RCC 7860 (cell line): ENCODE measurements around the gene ZNF682.
"Not testable (repeated sequence)": the region's sequence is repeated elsewhere in the genome, so short reads cannot be mapped to it uniquely, and the experiment has no call there.

ENCODE experiments used
- DNase-seq: peaks from one replicate; pipeline ENCODE4 v3.0.0-alpha.2; 2015; ENCODE audit warnings: low spot score
- FAIRE-seq: peaks from 2 replicates; lab custom pipeline; 2012; peaks lifted over from hg19 to GRCh38; lab: Jason Lieb, UNC

Gene ZNF682

DNA sequence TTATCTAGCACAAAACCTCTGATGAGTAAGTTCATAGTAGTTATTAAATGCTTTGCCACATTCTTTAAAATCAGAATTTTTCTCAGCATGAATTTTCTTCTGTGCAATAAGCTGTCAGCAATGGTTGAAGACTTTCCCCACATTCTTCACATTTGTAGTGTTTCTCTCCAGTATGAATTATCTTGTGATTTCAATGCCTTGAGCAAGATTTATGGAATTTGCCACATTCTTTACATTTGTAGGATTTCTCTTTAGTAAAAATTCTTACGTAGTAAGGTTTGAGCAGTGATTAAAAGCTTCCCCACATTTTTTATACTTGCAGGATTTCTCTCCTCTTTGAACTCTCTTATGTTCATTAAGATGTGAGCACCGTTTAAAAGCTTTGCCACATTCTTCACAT, 33.6 kb downstream of the ZNF682 start:
- FAIRE-seq = no peak
- no peak for DNase-seq

DNA sequence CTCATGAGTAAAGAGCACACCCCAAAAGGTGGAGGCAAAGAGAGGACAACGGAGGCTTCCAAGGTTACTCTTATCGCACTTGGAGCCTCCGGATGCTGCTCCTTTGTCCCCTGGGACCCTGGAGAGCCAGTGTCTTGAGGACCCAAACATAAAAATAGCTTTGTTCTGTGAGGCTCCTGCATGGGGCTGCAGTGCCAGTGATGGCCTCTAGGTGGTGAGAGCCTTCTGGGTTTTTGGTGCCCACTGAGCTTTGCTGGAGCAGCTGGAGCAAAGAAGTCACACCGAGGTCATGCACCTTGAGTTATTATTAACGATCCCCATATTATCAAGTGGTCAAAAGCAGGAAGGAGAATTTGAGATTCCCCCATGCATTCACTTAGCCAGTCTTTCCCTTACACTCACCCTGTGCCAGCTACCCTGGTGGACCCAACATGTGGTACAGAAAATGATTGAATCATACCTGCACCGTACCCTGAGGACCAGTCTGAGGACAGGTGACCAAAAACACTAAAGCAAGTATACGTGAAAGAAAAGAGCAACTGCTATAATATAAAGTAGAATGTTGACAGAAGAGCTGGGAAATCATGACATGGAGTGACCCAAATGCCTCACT, 41.5 kb downstream of the ZNF682 start:
- no peak for FAIRE-seq
- DNase-seq = no peak

DNA sequence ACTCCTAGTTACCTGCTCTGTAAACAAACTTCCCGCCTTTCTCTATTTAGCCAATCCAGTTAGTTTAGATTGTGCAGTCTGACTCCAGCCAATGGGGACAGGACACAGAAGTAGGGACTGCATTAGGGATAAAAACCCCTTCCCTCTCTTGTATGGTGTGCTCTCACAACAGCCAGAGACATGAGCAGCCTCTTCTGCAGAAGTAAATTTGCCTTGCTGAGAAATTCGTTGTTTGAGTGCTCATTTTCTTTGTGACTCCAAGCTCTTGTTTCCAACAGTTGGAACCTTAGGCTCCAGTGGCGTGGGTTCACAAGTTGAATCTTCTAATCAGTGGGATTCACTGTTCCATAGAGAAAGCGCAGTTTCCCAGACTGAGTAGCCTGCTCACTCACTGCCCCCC, 72.4 kb downstream of the ZNF682 start:
- DNase-seq (no peak), FAIRE-seq (no peak)

DNA sequence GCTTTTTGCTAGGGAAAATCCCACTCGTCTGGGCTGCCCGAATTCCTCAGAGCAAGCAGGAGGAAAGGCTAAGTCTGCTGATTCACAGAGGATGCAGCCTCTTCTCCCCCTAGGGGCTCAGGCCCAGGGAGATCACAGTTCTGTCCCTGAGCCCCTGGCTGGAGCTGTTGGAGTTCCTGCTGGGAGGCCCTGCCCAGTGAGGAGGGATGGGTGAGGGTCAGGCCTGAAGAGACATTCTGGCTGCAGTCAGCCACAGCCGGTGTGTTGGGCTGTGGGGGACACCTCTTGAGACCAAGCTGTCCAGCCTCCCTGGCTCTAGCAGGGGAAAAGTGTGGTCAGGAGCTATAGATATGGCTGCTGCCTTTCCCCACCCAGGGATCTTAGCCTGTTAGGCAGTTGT, 73.2 kb downstream of the ZNF682 start:
- DNase-seq, FAIRE-seq: not testable (repeated sequence)

DNA sequence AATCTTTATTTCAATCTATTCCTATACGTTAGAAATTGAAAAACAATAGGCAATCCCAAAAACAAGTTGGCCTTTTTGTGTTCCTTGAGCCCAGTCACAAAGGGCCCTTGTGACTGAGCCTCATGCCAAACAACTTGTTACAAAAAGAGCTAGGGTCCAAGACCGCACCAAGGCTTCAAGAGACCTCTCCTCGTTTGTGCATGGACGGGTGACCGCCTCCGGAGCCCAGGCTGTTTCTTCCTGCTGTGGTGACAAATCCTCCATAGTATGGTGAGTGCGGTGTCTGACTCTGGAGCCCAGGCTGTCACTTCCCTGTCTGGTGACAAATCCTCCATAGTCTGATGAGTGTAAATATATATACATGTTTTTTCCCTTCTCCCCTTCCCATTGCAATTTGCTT, 74.9 kb downstream of the ZNF682 start:
- FAIRE-seq (no peak), DNase-seq (no peak)

DNA sequence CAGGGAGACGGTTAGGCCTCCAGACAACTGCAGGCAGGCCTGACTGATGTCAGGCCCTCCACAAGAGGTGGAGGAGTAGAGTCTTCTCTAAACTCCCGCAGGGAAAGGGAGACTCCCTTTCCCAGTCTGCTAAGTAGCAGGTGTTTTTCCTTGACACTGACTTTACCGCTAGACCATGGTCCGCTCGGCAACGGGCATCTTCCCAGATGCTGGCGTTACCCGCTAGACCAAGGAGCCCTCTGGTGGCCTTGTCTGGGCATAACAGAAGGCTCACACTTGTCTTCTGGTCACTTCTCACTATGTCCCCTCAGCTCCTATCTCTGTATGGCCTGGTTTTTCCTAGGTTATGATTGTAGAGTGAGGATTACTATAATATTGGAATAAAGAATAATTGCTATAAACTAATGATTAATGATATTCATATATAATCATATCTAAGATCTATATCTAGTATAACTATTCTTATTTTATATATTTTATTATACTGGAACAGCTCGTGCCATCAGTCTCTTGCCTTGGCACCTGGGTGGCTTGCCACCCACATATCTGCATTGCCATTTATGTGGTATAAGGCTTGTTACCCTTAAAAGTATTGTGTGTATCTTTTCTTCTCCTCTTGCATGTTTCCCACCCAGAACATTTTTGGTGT, 80.0 kb downstream of the ZNF682 start:
- not testable (repeated sequence) for FAIRE-seq, DNase-seq

DNA sequence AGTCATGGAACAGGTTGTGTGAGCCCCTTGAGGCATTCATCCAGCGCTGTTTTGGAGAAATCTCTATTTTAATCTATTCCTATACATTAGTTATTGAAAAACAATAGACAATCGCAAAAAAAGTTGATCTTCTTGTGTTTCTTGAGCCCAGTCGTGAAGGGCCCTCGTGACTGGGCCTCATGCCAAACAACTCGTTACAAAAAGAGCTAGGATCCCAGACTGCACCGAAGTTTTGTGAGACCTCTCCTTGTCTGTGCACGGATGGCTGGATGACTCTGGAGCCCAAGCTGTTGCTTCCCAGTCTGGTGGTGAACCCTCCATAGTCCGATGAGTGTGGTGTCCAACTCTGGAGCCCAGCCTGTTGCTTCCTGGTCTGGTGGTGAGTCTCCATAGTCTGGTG, 81.5 kb downstream of the ZNF682 start:
- FAIRE-seq, DNase-seq: not testable (repeated sequence)

DNA sequence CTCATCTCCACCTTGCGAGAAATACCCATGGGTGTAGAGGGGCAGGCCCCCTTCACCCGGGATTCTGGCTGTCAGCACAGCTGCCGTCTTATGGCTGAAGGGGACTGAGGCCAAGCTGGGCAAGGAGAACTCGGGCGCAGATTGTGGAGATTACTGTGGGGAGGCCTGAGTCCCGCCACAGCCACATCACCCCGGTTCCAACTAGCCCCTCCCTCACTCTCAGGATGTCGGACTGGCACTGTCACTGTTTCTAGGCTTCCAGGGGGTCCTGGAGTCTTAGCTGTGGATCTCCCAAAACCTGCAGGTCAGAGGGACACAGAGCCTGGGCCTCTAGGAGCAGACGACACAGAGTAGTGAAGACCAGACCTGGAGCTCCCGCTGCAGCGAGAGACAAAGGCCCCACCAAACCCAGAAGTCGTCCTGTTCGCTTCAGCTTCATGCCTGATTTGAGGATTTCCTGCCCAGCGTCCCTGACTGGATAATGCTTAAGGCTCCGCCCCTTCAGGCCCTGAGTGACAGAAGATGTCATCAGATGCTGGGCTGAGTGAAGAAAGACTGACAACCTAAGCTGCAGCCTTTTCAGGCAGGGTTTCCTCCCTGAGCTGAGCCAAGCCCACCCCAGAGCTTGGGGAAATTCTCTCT, 82.8 kb downstream of the ZNF682 start:
- no peak for FAIRE-seq
- no peak for DNase-seq

DNA sequence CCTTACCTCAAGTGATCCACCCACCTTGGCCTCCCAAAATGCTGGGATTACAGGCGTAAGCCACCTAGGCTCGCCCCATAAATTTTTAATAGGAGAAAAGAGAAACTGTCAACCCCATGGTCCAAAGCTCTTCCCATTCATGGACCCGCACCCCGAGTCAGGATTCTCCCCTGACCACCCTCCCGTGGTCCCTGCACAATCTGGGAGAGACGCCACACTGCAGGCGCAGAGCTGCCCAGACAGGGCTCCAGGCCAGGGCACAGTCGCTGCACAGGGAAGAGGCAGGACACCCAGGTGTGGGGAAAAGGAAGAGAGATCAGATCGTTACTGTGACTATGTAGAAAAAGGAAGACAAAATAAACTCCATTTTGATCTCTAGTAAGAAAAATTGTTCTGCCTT, 84.1 kb downstream of the ZNF682 start:
- no peak for FAIRE-seq
- DNase-seq = no peak
